T-helper 2 cell treated with Interferon-gamma antibody and Interleukin-4, amounts not matched to agents 5 μg/mL and 100 μg/mL, for 36 hours (primary cell): ENCODE results near the gene RBBP5.
"Not testable (repeated sequence)": the region's sequence is repeated elsewhere in the genome, so short reads cannot be mapped to it uniquely, and the experiment has no call there.

Source experiments
- DNase-seq: peaks from one replicate; pipeline ENCODE4 v3.0.0; 2021; ENCODE audit warnings: low spot score
- H3K27ac Mint-ChIP-seq: one replicate; pipeline ENCODE4 v1.8.0; 2021; ENCODE audit warnings: mild to moderate bottlenecking, mixed read lengths
- H3K27me3 Mint-ChIP-seq: one replicate; pipeline ENCODE4 v1.8.0; 2021; ENCODE audit warnings: low read depth, mixed read lengths
- H3K36me3 Mint-ChIP-seq: one replicate; pipeline ENCODE4 v1.8.0; 2021; ENCODE audit warnings: low read depth, mixed read lengths
- H3K4me1 Mint-ChIP-seq: one replicate; pipeline ENCODE4 v1.8.0; 2021; ENCODE audit warnings: low read depth, mixed read lengths
- H3K4me3 Mint-ChIP-seq: one replicate; pipeline ENCODE4 v1.8.0; 2022; ENCODE audit warnings: mild to moderate bottlenecking, moderate library complexity, mixed read lengths
- H3K9me3 Mint-ChIP-seq: one replicate; pipeline ENCODE4 v1.8.0; 2021; ENCODE audit warnings: mixed read lengths

RBBP5 gene, protein sequence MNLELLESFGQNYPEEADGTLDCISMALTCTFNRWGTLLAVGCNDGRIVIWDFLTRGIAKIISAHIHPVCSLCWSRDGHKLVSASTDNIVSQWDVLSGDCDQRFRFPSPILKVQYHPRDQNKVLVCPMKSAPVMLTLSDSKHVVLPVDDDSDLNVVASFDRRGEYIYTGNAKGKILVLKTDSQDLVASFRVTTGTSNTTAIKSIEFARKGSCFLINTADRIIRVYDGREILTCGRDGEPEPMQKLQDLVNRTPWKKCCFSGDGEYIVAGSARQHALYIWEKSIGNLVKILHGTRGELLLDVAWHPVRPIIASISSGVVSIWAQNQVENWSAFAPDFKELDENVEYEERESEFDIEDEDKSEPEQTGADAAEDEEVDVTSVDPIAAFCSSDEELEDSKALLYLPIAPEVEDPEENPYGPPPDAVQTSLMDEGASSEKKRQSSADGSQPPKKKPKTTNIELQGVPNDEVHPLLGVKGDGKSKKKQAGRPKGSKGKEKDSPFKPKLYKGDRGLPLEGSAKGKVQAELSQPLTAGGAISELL

DNA sequence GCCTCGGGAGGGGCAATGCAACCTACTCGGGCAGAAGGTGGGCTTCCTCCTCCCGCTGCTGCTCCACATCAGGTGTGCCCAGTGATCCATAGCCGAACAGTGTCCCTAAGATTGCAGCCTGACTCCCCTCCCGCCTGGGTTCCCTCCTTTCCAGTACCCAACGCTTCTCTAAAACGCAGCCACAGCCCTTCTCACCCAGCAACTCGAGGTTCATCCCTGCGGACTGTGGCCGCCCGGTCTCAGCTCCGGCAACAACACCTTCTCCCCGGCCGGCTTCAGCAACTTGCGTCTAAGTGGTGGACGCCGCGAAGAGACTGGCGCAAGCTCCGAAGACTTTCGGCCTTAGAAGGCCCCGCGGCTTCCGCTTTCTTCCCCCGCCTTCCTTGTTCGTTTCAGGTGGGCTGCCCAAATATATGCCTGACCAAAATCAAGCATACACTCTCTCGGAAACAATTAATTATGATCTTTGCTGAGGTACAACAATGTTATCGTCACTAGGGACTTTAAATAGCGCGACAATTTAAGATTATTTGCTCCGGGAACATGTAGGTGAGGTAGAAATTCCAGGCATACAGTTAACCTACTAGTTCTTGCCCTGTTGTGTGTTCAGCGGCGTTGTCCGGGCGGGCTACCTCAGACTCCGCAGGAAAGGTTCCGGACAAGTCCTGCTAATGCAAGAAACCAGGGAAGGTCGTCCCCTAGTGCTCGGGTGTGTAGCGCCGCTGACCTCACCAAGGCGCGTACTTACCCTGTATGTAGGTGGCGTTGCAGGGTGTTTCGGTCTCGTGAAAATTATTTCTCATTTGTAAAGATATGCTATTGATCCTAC, at the start of gene RBBP5:
TSS of gene RBBP5 (minus strand) at position 319 of the 829 bp plus-strand sequence. CDS start at position 214, 105 bp downstream.
- peak within 1 kb of the TSS; percentile 95 for H3K4me3 Mint-ChIP-seq
- DNase-seq = peak; percentile 93

DNA sequence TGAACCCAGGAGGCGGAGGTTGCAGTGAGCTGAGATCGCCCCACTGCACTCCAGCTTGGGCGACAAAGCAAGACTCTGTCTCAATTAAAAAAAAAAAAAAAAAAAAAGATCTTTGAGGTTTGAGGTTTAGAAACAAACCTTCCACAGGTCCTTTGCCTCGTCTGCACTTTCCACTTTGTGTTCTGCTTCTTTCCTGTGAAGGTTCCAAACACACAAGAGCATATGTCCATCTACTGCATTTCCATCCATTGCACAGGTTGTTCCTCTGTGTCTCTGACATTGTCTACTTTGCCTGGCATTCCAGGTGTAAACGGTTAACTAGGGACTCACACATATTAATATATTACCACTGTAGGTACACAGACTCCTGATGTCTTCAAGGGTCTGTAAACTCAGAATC, 49.6 kb upstream of the RBBP5 start:
- H3K4me3 Mint-ChIP-seq = peak overlapping the region; percentile 27
- no peak overlapping the region for H3K27ac Mint-ChIP-seq
- no peak for DNase-seq
- peaks cover 27% of the 10 kb centered on the region for H3K36me3 Mint-ChIP-seq
- no peaks in the 10 kb centered on the region for H3K9me3 Mint-ChIP-seq
- no peaks in the 10 kb centered on the region for H3K27me3 Mint-ChIP-seq
- peaks cover 23% of the 10 kb centered on the region for H3K4me1 Mint-ChIP-seq

More for the DNA sequence above, at the start of gene RBBP5:
- peaks cover 4% of the 10 kb centered on the region for H3K36me3 Mint-ChIP-seq
- no peaks in the 10 kb centered on the region for H3K9me3 Mint-ChIP-seq
- H3K4me1 Mint-ChIP-seq = peaks cover 24% of the 10 kb centered on the region
- H3K27ac Mint-ChIP-seq = peak within 1 kb of the TSS; percentile 97
- H3K27me3 Mint-ChIP-seq = no peaks in the 10 kb centered on the region

DNA sequence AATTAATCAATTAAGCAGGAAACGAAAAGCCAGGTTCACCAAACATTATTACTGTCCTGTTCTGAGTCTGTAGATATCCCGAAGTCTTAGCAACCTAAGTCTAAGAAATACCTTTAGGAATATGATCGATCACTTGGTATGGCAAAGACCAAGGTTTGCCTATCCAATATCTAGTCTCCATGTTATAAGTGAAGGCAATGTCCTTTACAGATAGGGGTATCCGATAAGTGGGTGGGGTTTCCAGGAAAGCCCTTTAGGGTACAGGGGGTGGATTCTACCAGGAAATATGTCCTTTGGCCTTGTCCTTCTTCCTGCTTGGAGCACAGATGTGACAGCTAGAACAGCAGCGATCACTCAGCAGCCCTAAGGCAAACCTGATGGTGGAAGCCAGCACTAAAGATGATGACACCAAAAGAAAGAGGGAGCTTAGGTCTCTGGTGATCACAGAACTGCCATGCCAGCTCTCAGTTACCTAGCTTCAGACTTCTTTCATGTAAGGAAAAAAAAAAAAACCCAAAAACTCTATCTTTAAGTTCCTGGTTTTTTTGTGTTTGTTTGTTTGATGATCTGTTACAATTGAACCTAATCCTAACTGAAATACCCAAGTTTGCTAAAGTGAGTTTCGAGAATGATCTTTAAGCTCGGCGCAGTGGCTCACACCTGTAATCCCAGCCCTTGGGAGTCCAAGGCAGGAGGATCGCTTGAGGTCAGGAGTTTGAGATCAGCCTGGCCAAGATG, 48.9 kb upstream of the RBBP5 start:
- no peak overlapping the region for H3K27ac Mint-ChIP-seq
- peaks cover 27% of the 10 kb centered on the region for H3K36me3 Mint-ChIP-seq
- peak overlapping the region; percentile 27 for H3K4me3 Mint-ChIP-seq

DNA sequence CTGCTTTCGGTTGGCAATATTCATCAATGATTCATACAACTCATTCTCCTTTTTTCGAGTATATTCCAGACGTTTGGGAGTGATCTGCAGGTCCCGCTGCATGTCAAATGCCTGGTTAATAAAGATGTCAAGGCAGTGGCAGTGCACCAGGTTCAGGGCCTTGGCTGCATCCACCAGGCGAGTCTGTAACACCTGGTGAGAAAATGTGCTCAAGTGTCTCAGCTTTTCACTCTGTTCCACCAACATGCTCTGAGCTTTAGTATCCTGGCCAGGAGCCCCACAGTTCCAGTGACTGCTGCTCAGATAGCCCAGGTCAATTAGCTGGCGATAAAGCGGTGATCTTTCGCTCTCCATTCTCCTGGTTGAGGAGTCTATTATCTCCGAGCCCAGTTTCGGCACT, 47.5 kb upstream of the RBBP5 start:
- no peak overlapping the region for H3K27ac Mint-ChIP-seq

More for the DNA sequence above, 48.9 kb upstream of the RBBP5 start:
- Mint-ChIP-seq H3K27me3 (no peaks in the 10 kb centered on the region), H3K4me1 (peaks cover 23% of the 10 kb centered on the region), H3K9me3 (no peaks in the 10 kb centered on the region)
- no peak for DNase-seq

DNA sequence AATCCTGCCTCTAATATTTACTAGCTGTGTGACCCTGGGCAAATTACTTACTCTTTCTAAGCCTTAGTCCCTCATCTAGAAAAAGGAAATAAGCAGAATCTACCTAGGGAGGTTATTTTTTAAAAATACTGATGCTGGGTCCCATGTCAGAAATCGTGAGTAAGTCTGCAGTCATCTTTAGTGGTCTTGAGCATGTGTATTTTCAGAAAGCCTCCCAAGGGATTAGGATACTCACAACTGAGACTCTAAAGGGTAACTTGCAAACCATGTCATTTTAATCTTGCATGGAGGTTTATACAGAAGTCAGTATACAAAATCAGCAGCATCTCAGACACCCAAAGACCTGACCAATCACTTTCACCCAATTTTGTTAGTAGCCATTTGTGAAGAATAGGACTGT, 46.5 kb upstream of the RBBP5 start:
- Mint-ChIP-seq H3K4me3 (no peak overlapping the region), H3K4me1 (peaks cover 26% of the 10 kb centered on the region), H3K36me3 (peaks cover 37% of the 10 kb centered on the region), H3K9me3 (no peaks in the 10 kb centered on the region), H3K27ac (no peak overlapping the region), H3K27me3 (no peaks in the 10 kb centered on the region)
- DNase-seq = no peak

More for the DNA sequence above, 47.5 kb upstream of the RBBP5 start:
- Mint-ChIP-seq H3K4me1 (peaks cover 23% of the 10 kb centered on the region), H3K36me3 (peaks cover 29% of the 10 kb centered on the region), H3K4me3 (no peak overlapping the region), H3K9me3 (no peaks in the 10 kb centered on the region), H3K27me3 (no peaks in the 10 kb centered on the region)
- DNase-seq = no peak

DNA sequence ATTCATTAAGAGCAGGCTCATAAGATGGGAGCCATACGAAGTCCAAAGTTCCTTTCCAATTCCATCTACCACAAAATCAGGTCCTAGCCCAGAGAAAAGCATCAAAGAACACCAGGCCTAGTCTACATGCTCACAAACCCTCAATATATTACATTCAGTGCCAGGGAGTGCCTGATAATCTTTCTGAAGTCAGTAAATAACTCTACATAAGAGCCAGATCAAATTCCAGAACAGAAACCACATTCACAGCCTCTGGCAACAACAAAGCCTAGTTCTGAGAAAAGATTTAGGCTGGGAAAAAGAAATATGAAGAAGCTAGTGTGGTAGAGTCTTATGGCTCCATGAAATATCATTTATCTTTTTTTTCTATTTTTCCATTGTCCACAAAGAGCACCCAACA, 40.5 kb upstream of the RBBP5 start:
- Mint-ChIP-seq H3K27me3 (no peaks in the 10 kb centered on the region), H3K9me3 (peaks cover under 1% of the 10 kb centered on the region), H3K4me1 (peaks cover 5% of the 10 kb centered on the region), H3K4me3 (no peak overlapping the region), H3K27ac (no peak overlapping the region), H3K36me3 (peaks cover 56% of the 10 kb centered on the region)
- DNase-seq = no peak

DNA sequence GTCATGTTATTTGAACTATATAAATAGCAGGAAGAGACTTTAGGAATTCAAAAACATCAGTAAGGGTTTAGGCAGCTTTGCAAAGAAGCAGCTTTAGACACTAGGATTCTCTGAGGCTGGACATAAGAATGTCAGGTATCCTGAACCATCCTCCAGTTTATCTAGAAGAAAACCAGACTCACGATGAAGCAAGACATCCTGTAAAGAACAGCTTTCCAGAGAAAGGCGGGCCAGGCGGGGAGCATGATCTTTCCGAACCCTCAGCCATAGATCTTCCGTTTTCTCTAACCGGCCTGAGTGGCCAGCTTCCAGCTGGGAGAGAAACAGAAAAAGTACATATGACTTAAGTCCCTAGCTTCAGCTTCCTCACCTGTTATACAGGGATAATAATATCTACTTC, 39.3 kb upstream of the RBBP5 start:
- H3K36me3 Mint-ChIP-seq = peaks cover 66% of the 10 kb centered on the region
- peaks cover 12% of the 10 kb centered on the region for H3K9me3 Mint-ChIP-seq
- H3K27ac Mint-ChIP-seq = no peak overlapping the region
- no peaks in the 10 kb centered on the region for H3K27me3 Mint-ChIP-seq
- peaks cover 5% of the 10 kb centered on the region for H3K4me1 Mint-ChIP-seq
- no peak overlapping the region for H3K4me3 Mint-ChIP-seq
- no peak for DNase-seq

DNA sequence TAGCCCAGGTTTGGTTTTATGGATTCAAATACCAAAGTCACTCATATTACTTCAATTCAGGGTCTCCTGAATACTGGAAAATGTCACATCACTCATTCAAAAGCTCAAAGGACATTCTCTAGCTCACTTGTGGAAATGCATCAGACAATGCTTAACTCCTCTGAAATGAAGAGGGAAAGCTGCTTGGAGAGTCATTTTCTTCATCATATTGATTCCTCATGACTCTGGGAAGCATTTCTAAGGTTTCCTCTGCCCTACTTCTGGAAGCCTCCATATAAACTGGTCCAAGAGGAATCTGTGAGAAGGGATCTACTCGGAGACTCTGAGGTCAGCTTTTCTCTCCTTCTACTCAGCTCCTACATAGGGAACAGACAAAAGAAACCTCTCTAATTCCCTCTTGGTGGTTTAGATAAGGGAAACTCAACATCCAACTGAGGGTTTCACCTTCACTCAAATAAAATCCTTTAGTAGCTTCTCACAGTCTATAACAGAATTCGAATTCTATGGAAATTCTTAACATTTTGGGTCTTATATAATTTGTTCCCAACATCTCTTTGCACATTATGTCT, 36.4 kb upstream of the RBBP5 start:
- no peak for DNase-seq
- Mint-ChIP-seq H3K27ac (no peak overlapping the region), H3K4me3 (no peak overlapping the region), H3K9me3 (peaks cover 20% of the 10 kb centered on the region), H3K36me3 (peaks cover 80% of the 10 kb centered on the region), H3K27me3 (no peaks in the 10 kb centered on the region), H3K4me1 (peaks cover 2% of the 10 kb centered on the region)

DNA sequence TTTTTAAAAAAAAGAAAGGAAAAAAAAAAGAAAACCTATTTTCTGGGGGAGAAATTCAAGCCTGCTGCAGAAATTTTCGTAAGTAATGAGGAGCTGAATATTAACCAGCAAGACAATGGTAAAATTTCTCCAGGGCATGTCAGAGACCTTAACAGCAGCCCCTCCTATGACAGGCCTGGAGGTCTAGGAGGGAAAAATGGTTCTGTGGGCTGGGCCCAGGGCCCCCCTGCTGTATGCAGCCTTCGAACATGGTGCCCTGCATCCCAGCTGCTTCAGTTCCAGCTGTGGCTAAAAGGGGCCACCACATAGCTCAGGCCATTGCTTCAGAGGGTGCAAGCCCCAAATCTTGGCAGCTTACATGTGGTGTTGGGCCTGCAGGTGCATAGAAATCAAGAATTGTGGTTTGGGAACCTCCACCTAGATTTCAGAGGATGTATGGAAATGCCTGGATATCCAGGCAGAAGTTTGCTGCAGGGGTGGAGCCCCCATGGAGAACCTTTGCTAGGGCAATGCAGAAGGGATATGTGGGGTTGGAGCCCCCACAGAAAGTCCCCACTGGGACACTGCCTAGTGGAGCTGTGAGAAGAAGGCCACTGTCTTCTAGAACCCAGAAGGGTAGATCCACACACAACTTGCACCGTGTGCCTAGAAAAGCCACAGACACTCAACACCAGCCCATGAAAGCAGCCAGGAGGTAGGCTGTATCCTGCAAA, 34.0 kb upstream of the RBBP5 start:
- Mint-ChIP-seq H3K36me3 (peaks cover 67% of the 10 kb centered on the region), H3K9me3 (peaks cover 20% of the 10 kb centered on the region)
- H3K4me3 Mint-ChIP-seq, H3K27me3 Mint-ChIP-seq, DNase-seq, H3K27ac Mint-ChIP-seq, H3K4me1 Mint-ChIP-seq: not testable (repeated sequence)

DNA sequence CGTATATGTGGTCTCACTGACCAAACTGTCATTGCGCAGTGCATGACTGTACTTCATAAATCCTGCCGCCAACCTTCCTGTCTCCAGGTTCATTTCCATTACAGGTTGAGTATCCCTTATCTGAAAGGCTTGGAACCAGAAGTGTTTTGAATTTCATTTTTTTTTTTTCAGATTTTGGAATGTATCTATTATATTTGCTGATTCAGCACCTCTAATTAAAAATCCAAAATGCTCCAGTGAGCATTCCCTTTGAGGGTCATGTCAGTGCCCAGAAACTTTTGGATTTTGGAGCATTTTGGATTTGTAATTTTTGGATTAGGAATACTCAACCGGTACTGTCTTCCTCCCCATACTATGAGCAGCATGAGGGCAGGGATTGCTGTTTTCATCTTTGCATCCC, 30.7 kb upstream of the RBBP5 start:
- Mint-ChIP-seq H3K9me3 (peaks cover 20% of the 10 kb centered on the region), H3K36me3 (peaks cover 43% of the 10 kb centered on the region), H3K4me1 (no peaks in the 10 kb centered on the region), H3K4me3 (no peak overlapping the region), H3K27ac (no peak overlapping the region), H3K27me3 (no peaks in the 10 kb centered on the region)
- DNase-seq = no peak

DNA sequence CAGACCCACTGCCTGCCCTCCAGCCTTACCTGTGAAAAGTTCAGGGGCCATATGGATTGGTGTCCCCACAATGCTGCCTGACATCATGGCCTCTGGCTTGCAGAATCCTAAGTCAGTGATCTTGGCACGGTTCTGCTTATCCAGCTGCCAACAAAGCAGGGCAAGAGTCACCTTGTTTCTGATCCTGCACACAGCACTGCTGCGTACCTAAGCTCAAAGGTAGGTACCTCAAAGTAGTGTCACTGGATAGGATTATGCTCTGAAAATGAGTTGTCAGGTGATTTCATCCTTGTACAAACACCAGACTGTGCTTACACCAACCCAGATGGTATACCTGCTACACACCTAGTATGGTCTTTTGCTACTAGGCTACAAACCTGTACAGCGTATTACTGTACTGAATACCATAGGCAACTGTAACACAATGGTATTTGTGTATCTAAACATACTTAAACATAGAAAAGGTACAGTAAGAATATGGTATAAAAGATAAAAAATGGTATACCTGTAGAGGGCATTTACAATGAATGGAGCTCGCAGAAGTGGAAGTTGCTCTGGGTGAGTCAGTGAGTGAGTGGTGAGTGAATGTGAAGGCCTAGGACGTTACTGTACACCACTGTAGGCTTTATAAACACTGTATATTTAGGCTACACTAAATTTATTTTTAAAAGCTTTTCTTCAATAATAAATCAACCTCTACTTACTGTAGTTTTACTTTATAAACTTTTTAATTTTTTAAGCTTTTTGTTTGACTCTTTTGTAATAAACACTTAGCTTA, 29.1 kb upstream of the RBBP5 start:
- H3K36me3 Mint-ChIP-seq = peaks cover 31% of the 10 kb centered on the region
- no peaks in the 10 kb centered on the region for H3K27me3 Mint-ChIP-seq
- H3K4me3 Mint-ChIP-seq = no peak overlapping the region
- peaks cover 5% of the 10 kb centered on the region for H3K9me3 Mint-ChIP-seq
- H3K4me1 Mint-ChIP-seq = no peaks in the 10 kb centered on the region
- DNase-seq = no peak
- no peak overlapping the region for H3K27ac Mint-ChIP-seq

DNA sequence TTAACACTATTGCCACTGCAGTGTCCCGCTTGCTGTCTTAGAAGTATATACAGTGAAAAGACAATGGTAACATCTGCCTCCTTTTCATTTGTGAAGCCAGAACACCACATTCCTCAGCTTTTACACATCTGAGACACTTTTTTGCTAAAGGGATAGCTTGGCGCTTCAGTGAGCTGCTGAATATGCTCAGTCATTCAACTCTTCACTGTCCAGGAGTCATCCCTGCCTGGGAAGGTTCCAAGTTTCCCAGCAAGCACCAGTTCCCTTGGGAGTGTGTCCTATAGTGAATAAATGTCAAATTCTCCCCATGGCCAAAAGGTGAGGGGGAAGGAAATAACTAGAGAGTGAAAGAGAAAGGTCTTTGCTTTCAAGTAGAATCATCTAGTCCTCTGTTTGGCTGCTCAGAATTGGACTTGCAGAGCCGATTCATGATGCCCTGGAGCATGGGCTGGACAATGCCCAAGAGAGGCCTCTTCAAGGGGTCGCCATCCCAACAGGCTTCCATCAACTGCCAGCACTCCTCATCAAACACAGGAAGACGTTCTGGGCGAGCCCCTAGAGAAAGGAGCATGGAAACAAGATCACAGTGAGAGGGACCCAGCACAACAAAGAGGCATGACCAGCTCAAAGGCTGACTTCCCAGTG, 25.5 kb upstream of the RBBP5 start:
- no peak overlapping the region for H3K4me3 Mint-ChIP-seq
- DNase-seq = no peak
- no peaks in the 10 kb centered on the region for H3K27me3 Mint-ChIP-seq
- H3K36me3 Mint-ChIP-seq = peaks cover 10% of the 10 kb centered on the region
- no peaks in the 10 kb centered on the region for H3K9me3 Mint-ChIP-seq
- no peak overlapping the region for H3K27ac Mint-ChIP-seq
- H3K4me1 Mint-ChIP-seq = no peaks in the 10 kb centered on the region
